OCI-LY1 (cell line): ENCODE data around the gene OR8D1.

ENCODE experiments used
- H2AFZ ChIP-seq: fragments of 200-600 bp; sonication (generic), shearing (Covaris generic); 2 replicates; pipeline ENCODE4 v1.6.0; 2014; ENCODE audit warnings: antibody characterized with exemption, mild to moderate bottlenecking, low read length
- H3F3A ChIP-seq: fragments of 200-600 bp; sonication (generic), shearing (Covaris generic); 2 replicates; pipeline ENCODE4 v1.6.0; 2014; ENCODE audit warnings: mild to moderate bottlenecking, antibody characterized with exemption, low read length, moderate library complexity; ENCODE audit not compliant: insufficient read depth
- H3K27ac ChIP-seq: fragments of 200-600 bp; sonication (generic); 2 replicates; pipeline ENCODE4 v1.5.1; 2014; ENCODE audit warnings: low read length, mixed run types, mild to moderate bottlenecking, low read depth; ENCODE audit not compliant: poor library complexity, severe bottlenecking
- H3K27me3 ChIP-seq: fragments of 200-600 bp; sonication (generic); 2 replicates; pipeline ENCODE4 v1.6.0; 2014; ENCODE audit warnings: antibody characterized with exemption, mild to moderate bottlenecking, low read length, moderate library complexity; ENCODE audit not compliant: insufficient read depth
- H3K36me3 ChIP-seq: fragments of 200-600 bp; sonication (generic); 2 replicates; pipeline ENCODE4 v1.6.1; 2014; ENCODE audit warnings: mild to moderate bottlenecking, antibody characterized with exemption, low read length, moderate library complexity, mixed read lengths; ENCODE audit not compliant: insufficient read depth
- H3K4me1 ChIP-seq: fragments of 200-600 bp; sonication (generic); 2 replicates; pipeline ENCODE4 v1.5.1; 2014; ENCODE audit warnings: mild to moderate bottlenecking, low read length, moderate library complexity; ENCODE audit not compliant: insufficient read depth, severe bottlenecking
- H3K4me2 ChIP-seq: fragments of 200-600 bp; sonication (generic), shearing (Covaris generic); 2 replicates; pipeline ENCODE4 v1.6.1; 2014; ENCODE audit warnings: low read length
- H3K4me3 ChIP-seq: fragments of 200-600 bp; sonication (generic); 2 replicates; pipeline ENCODE4 v1.5.1; 2014; ENCODE audit warnings: low read length, low read depth, mild to moderate bottlenecking, mixed read lengths; ENCODE audit not compliant: poor library complexity, severe bottlenecking
- H3K79me2 ChIP-seq: fragments of 200-600 bp; shearing (Covaris generic); 2 replicates; pipeline ENCODE4 v1.6.1; 2016; ENCODE audit warnings: mixed run types, low read length, mixed read lengths; ENCODE audit not compliant: insufficient read depth
- H3K9ac ChIP-seq: fragments of 200-600 bp; sonication (generic), shearing (Covaris generic); 2 replicates; pipeline ENCODE4 v1.6.1; 2014; ENCODE audit warnings: mild to moderate bottlenecking, low read length, mixed read lengths
- H3K9me2 ChIP-seq: fragments of 200-600 bp; sonication (generic), shearing (Covaris generic); 2 replicates; pipeline ENCODE4 v1.6.1; 2014; ENCODE audit warnings: low read depth, mild to moderate bottlenecking, low read length, mixed read lengths
- H3K9me3 ChIP-seq: fragments of 200-600 bp; shearing (Covaris generic); 2 replicates; pipeline ENCODE4 v1.6.1; 2014; ENCODE audit warnings: low read length, mixed read lengths
- H4K20me1 ChIP-seq: fragments of 200-600 bp; sonication (generic), shearing (Covaris generic); 2 replicates; pipeline ENCODE4 v1.6.0; 2016; ENCODE audit warnings: mild to moderate bottlenecking, low read length; ENCODE audit not compliant: insufficient read depth
- CTCF ChIP-seq: fragments of 200-600 bp; sonication (generic), shearing (Covaris generic); IDR thresholded peaks from 2 replicates; pipeline ENCODE4 v1.5.1; 2017; ENCODE audit warnings: mild to moderate bottlenecking, antibody characterized with exemption, low read length, moderate library complexity, mixed read lengths
- EZH2 ChIP-seq: fragments of 200-600 bp; sonication (generic), shearing (Covaris generic); IDR thresholded peaks from 2 replicates; pipeline ENCODE4 v1.8.0; 2017; ENCODE audit warnings: borderline replicate concordance, mixed run types, mild to moderate bottlenecking, antibody characterized with exemption, low read length, moderate library complexity, mixed read lengths

The OR8D1 gene

GRCh38 chr11:124285610-124286344 lies 28.0 kb downstream of the OR8D1 start:
- Histone ChIP-seq H3K9me2 (no peaks in the 10 kb centered on the region), H3K4me2 (no peak overlapping the region), H3K9ac (no peak overlapping the region), H2AFZ (no peak overlapping the region), H3F3A (no peaks in the 10 kb centered on the region), H3K9me3 (no peaks in the 10 kb centered on the region), H3K4me1 (no peaks in the 10 kb centered on the region), H3K36me3 (no peaks in the 10 kb centered on the region), H3K27ac (no peak overlapping the region), H3K4me3 (no peak overlapping the region), H3K27me3 (no peaks in the 10 kb centered on the region), H3K79me2 (no peaks in the 10 kb centered on the region), H4K20me1 (no peaks in the 10 kb centered on the region)
- TF ChIP-seq EZH2, result no peak
- no peak for TF ChIP-seq CTCF

- Histone ChIP-seq H2AFZ (no peak overlapping the region), H3K4me2 (no peak overlapping the region), H4K20me1 (no peaks in the 10 kb centered on the region), H3K27ac (no peak overlapping the region), H3K79me2 (no peaks in the 10 kb centered on the region), H3K4me1 (no peaks in the 10 kb centered on the region), H3K9me3 (no peaks in the 10 kb centered on the region), H3K36me3 (no peaks in the 10 kb centered on the region), H3K9me2 (no peaks in the 10 kb centered on the region), H3K27me3 (no peaks in the 10 kb centered on the region), H3K9ac (no peak overlapping the region), H3K4me3 (no peak overlapping the region), H3F3A (no peaks in the 10 kb centered on the region)
- TF ChIP-seq CTCF (no peak), EZH2 (no peak)
These were observed 35.5 kb downstream of the OR8D1 start for GRCh38 chr11:124278261-124278660.

- no peak overlapping the region for H3K4me2 ChIP-seq
- no peaks in the 10 kb centered on the region for H3K9me3 ChIP-seq
- TF ChIP-seq CTCF, result no peak
- TF ChIP-seq EZH2, result no peak
- H3K79me2 ChIP-seq, result no peaks in the 10 kb centered on the region
- no peak overlapping the region for H2AFZ ChIP-seq
- H3K27ac ChIP-seq, result no peak overlapping the region
- no peaks in the 10 kb centered on the region for H3K36me3 ChIP-seq
- no peaks in the 10 kb centered on the region for H4K20me1 ChIP-seq
- H3K4me1 ChIP-seq, result no peaks in the 10 kb centered on the region
- H3K9ac ChIP-seq, result no peak overlapping the region
- no peaks in the 10 kb centered on the region for H3F3A ChIP-seq
- no peak overlapping the region for H3K4me3 ChIP-seq
- no peaks in the 10 kb centered on the region for H3K9me2 ChIP-seq
- no peaks in the 10 kb centered on the region for H3K27me3 ChIP-seq
These were observed 35.9 kb downstream of the OR8D1 start for GRCh38 chr11:124277804-124278203.
